Uterus (tissue), 2 donors: ENCODE data around the gene ST8SIA4.

ENCODE experiments used
- CTCF ChIP-seq, 4 experiments: fragments of 200-600 bp in 2 of 4; fragments of 450-650 bp in 2 of 4; sonication (generic) in 2 of 4; IDR thresholded peaks; one replicate each; pipeline ENCODE4 v1.5.1; 2016 to 2019; ENCODE audit warnings: antibody characterized with exemption in 4 of 4, mild to moderate bottlenecking in 2 of 4, moderate library complexity in 1 of 4
- POLR2A ChIP-seq, 2 donors: fragments of 450-650 bp; IDR thresholded peaks; one replicate each; pipeline ENCODE4 v1.6.1; 2016; ENCODE audit warnings: antibody characterized with exemption in 2 of 2, mild to moderate bottlenecking in 1 of 2, moderate library complexity in 1 of 2

- no peak for TF ChIP-seq CTCF (IDR thresholded peaks at IDR 0.05)
- TF ChIP-seq POLR2A (IDR thresholded peaks at IDR 0.05): no peak
Measured at GRCh38 chr5:100841358-100842076, 61.6 kb downstream of the ST8SIA4 start.
